HG03575 (cell line): ENCODE results near the gene ABCA1.
"Not testable (repeated sequence)": the region's sequence is repeated elsewhere in the genome, so short reads cannot be mapped to it uniquely, and the experiment has no call there.

ENCODE experiments used
- ATAC-seq: cut with Tn5 transposase; IDR thresholded peaks from one replicate; pipeline ENCODE4 v1.9.1; 2021; ENCODE audit not compliant: unreplicated experiment, insufficient number of reproducible peaks, low FRiP score; ENCODE audit errors: extremely low read depth

Gene ABCA1

GRCh38 chr9:104927912-104928740 is at the start of gene ABCA1:
Gene ABCA1, minus strand, starts transcription at chr9:104928155. Its CDS starts 24,476 bp downstream, at chr9:104903679.
- ATAC-seq: no peak

- ATAC-seq: no peak
Observed at GRCh38 chr9:104977580-104977979, 49.6 kb upstream of the ABCA1 start.

- ATAC-seq: no peak
Observed at GRCh38 chr9:104977168-104977567, 49.2 kb upstream of the ABCA1 start.

- ATAC-seq: not testable (repeated sequence)
Observed at GRCh38 chr9:104975966-104976595, 48.1 kb upstream of the ABCA1 start.

- no peak for ATAC-seq
Observed at GRCh38 chr9:104974053-104974962, 46.4 kb upstream of the ABCA1 start.

- no peak for ATAC-seq
Observed at GRCh38 chr9:104972242-104972866, 44.4 kb upstream of the ABCA1 start.

GRCh38 chr9:104971511-104971910 is 43.6 kb upstream of the ABCA1 start:
- ATAC-seq: no peak

GRCh38 chr9:104970271-104970987 is 42.5 kb upstream of the ABCA1 start:
- ATAC-seq: no peak

GRCh38 chr9:104969116-104969515 is 41.2 kb upstream of the ABCA1 start:
- ATAC-seq: no peak

- peak; percentile 73 for ATAC-seq
Observed at GRCh38 chr9:104968025-104968982, 40.3 kb upstream of the ABCA1 start.

GRCh38 chr9:104963076-104963475 is 35.1 kb upstream of the ABCA1 start:
- ATAC-seq: no peak

GRCh38 chr9:104961701-104962359 is 33.9 kb upstream of the ABCA1 start:
- ATAC-seq: no peak

GRCh38 chr9:104961238-104961637 is 33.3 kb upstream of the ABCA1 start:
- ATAC-seq: peak; percentile 82

- no peak for ATAC-seq
Observed at GRCh38 chr9:104960662-104961061, 32.7 kb upstream of the ABCA1 start.

- no peak for ATAC-seq
Observed at GRCh38 chr9:104958751-104959150, 30.8 kb upstream of the ABCA1 start.

- not testable (repeated sequence) for ATAC-seq
Observed at GRCh38 chr9:104958006-104958405, 30.1 kb upstream of the ABCA1 start.

GRCh38 chr9:104951487-104951886 is 23.5 kb upstream of the ABCA1 start:
- ATAC-seq: no peak
